Tibial nerve (tissue), 4 donors: Measurements from ENCODE around the gene HUNK. TPM values are rescaled to one million over a fixed set of nuclear protein-coding genes. Genes with fewer than 3 reads are reported as not detected.
"Not testable (repeated sequence)": the region's sequence is repeated elsewhere in the genome, so short reads cannot be mapped to it uniquely, and the experiment has no call there.

ENCODE experiments used
- DNase-seq, 2 donors: peaks; one replicate each; pipeline ENCODE4 v3.0.0-alpha.2; 2019; ENCODE audit warnings: low spot score in 2 of 2
- H3K27ac ChIP-seq, 4 donors: fragments of 200-600 bp; sonication (generic) in 3 of 4; one replicate each; pipeline ENCODE4 v1.5.1; 2017 to 2019; ENCODE audit warnings: mild to moderate bottlenecking in 1 of 4
- H3K27me3 ChIP-seq, 2 donors: fragments of 200-600 bp; sonication (generic) in 1 of 2; one replicate each; pipeline versions ENCODE4 v1.5.1 to v1.6.0; 2017 to 2019
- H3K36me3 ChIP-seq, 3 donors: fragments of 200-600 bp; sonication (generic); one replicate each; pipeline ENCODE4 v1.5.1; 2018 to 2019
- H3K4me1 ChIP-seq, 4 donors: fragments of 200-600 bp; sonication (generic) in 3 of 4; one replicate each; pipeline ENCODE4 v1.5.1; 2017 to 2019
- H3K4me3 ChIP-seq, 4 donors: fragments of 200-600 bp; sonication (generic) in 3 of 4; one replicate each; pipeline ENCODE4 v1.5.1; 2017 to 2019; ENCODE audit warnings: mild to moderate bottlenecking in 1 of 4, moderate library complexity in 1 of 4
- H3K9me3 ChIP-seq, 4 donors: fragments of 200-600 bp; sonication (generic) in 3 of 4; one replicate each; pipeline ENCODE4 v1.5.1; 2017 to 2019
- CTCF ChIP-seq, 5 experiments: fragments of 200-600 bp in 3 of 5; fragments of 450-650 bp in 2 of 5; sonication (generic) in 3 of 5; IDR thresholded peaks; one replicate each; pipeline ENCODE4 v1.5.1; 2016 to 2019; ENCODE audit warnings: antibody characterized with exemption in 5 of 5, mild to moderate bottlenecking in 3 of 5, moderate library complexity in 2 of 5
- EP300 ChIP-seq, 2 donors: sonication (generic); formaldehyde crosslinking; IDR thresholded peaks; one replicate each; pipeline ENCODE4 v1.6.1; 2017; ENCODE audit warnings: antibody characterized with exemption in 2 of 2, mild to moderate bottlenecking in 1 of 2
- POLR2A ChIP-seq, 2 donors: fragments of 450-650 bp; IDR thresholded peaks; one replicate each; pipeline ENCODE4 v1.6.1; 2017; ENCODE audit warnings: antibody characterized with exemption in 2 of 2, mild to moderate bottlenecking in 2 of 2, moderate library complexity in 2 of 2
- WGBS, 2 donors: methylation state at CpG; one replicate each; pipeline ENCODE4 v1.1.5; 2018; 5-methylcytosine and 5-hydroxymethylcytosine counted together
- total RNA-seq, 4 donors: library from RNA; depleted of rRNA; stranded (reverse); fragments of >200 nt; gene quantifications; one replicate each; pipeline ENCODE4 v1.1.0, GENCODE V29; 2016

The HUNK gene
- total RNA-seq, 4 donors from 2014 or later = 0.20 to 0.30 (median 0.21) TPM; not detected in 1

- WGBS, 2 donors = 65 to 81% methylated on average over 6 of the region's 6 CpGs
- no peak overlapping the region for H3K27ac ChIP-seq
Measured at GRCh38 chr21:31869750-31870149, 3.1 kb upstream of the HUNK start.

GRCh38 chr21:31870472-31871193 is 2.2 kb upstream of the HUNK start:
- Histone ChIP-seq H3K36me3 (no peaks in the 10 kb centered on the region), H3K27ac (no peak overlapping the region), H3K9me3 (no peaks in the 10 kb centered on the region), H3K27me3 (peaks cover 0 to 16% of the 10 kb centered on the region in 2 donors), H3K4me3 (no peak overlapping the region), H3K4me1 (peaks cover 0 to 34% (median 12%) of the 10 kb centered on the region in 4 donors)
- no peak for DNase-seq
- 71 to 76% methylated on average over 8 of the region's 8 CpGs for WGBS, 2 donors
- TF ChIP-seq POLR2A (IDR thresholded peaks at IDR 0.05) (no peak), CTCF (IDR thresholded peaks at IDR 0.05) (no peak), EP300 (IDR thresholded peaks at IDR 0.05) (no peak)

More at GRCh38 chr21:31869750-31870149, 3.1 kb upstream of the HUNK start:
- no peaks in the 10 kb centered on the region for H3K9me3 ChIP-seq
- H3K4me3 ChIP-seq = no peak overlapping the region
- peaks cover 0 to 9% of the 10 kb centered on the region in 2 donors for H3K27me3 ChIP-seq
- H3K4me1 ChIP-seq = peaks cover 0 to 35% (median 12%) of the 10 kb centered on the region in 4 donors
- no peaks in the 10 kb centered on the region for H3K36me3 ChIP-seq
- TF ChIP-seq POLR2A (IDR thresholded peaks at IDR 0.05) = no peak
- TF ChIP-seq EP300 (IDR thresholded peaks at IDR 0.05) = no peak
- TF ChIP-seq CTCF (IDR thresholded peaks at IDR 0.05) = no peak
- DNase-seq = no peak

- not testable (repeated sequence) for H3K36me3 ChIP-seq, DNase-seq, H3K27ac ChIP-seq, H3K9me3 ChIP-seq, H3K4me3 ChIP-seq
- Histone ChIP-seq H3K4me1 (peaks cover 0 to 26% (median 12%) of the 10 kb centered on the region in 4 donors), H3K27me3 (peaks cover 0 to 16% of the 10 kb centered on the region in 2 donors)
- 96 to 97% methylated on average over 14 of the region's 14 CpGs for WGBS, 2 donors
Measured at GRCh38 chr21:31871371-31871770, 1.4 kb upstream of the HUNK start.

- Histone ChIP-seq H3K27ac (no peak overlapping the region), H3K9me3 (no peaks in the 10 kb centered on the region), H3K4me3 (peak overlapping the region in 3 of 4 donors; percentile 55 to 68 (median 59)), H3K27me3 (peaks cover 0 to 16% of the 10 kb centered on the region in 2 donors), H3K4me1 (peaks cover 0 to 26% (median 12%) of the 10 kb centered on the region in 4 donors), H3K36me3 (no peaks in the 10 kb centered on the region)
- TF ChIP-seq EP300 (IDR thresholded peaks at IDR 0.05) = no peak
- TF ChIP-seq POLR2A (IDR thresholded peaks at IDR 0.05) = no peak
- no peak for TF ChIP-seq CTCF (IDR thresholded peaks at IDR 0.05)
- DNase-seq = no peak
- 21 to 26% methylated on average over 12 of the region's 12 CpGs for WGBS, 2 donors
Measured at GRCh38 chr21:31872072-31872451, 758 bp upstream of the HUNK start.

GRCh38 chr21:31873275-31873695 is 465 bp downstream of the HUNK start:
- H3K4me3 ChIP-seq = peak overlapping the region; percentile 50 to 68 (median 57)
- H3K27me3 ChIP-seq = peaks cover 0 to 16% of the 10 kb centered on the region in 2 donors
- peak overlapping the region in 2 of 4 donors; percentile 9 to 51 for H3K27ac ChIP-seq
- H3K36me3 ChIP-seq = no peaks in the 10 kb centered on the region
- 0 to 2% methylated on average over 19 to 21 of the region's 58 CpGs for WGBS, 2 donors
- no peaks in the 10 kb centered on the region for H3K9me3 ChIP-seq
- TF ChIP-seq CTCF (IDR thresholded peaks at IDR 0.05) (no peak), EP300 (IDR thresholded peaks at IDR 0.05) (no peak), POLR2A (IDR thresholded peaks at IDR 0.05) (no peak)
- no peak for DNase-seq
- peaks cover 0 to 26% (median 12%) of the 10 kb centered on the region in 4 donors for H3K4me1 ChIP-seq
